Measurements from ENCODE around the gene PPP1R14B. TPM values are rescaled to one million over a fixed set of nuclear protein-coding genes. Genes with fewer than 3 reads are reported as not detected.

The PPP1R14B gene
- total and polyA plus RNA-seq, 2 of the 13 experiments (the other 11 are each of a cell fraction or from before 2014, with no cell fraction given): 110 to 148 TPM

- TF ChIP-seq HNF1B (CRISPR knock-in tag; IDR thresholded peaks at IDR 0.05): peak; percentile 17; the same call in 1 of the 2 replicates
- TF ChIP-seq RORA (CRISPR knock-in tag; IDR thresholded peaks at IDR 0.05): no peak
- TF ChIP-seq ZNF629 (CRISPR knock-in tag; conservative IDR thresholded peaks at IDR 0.05): peak; percentile 83
- no peak for TF ChIP-seq ZNF619 (CRISPR knock-in tag; IDR thresholded peaks at IDR 0.05)
- TF ChIP-seq ZNF121 (CRISPR knock-in tag; IDR thresholded peaks at IDR 0.05): no peak
- TF ChIP-seq KDM5B (CRISPR knock-in tag; IDR thresholded peaks at IDR 0.05; ENCODE audit: borderline replicate concordance): 0 out of 2 replicates have a peak, but pooled peaks have one; percentile 4
- TF ChIP-seq E2F5 (CRISPR knock-in tag; conservative IDR thresholded peaks at IDR 0.05): 0 out of 2 replicates have a peak, but pooled peaks have one; percentile 13
- no peak for TF ChIP-seq FOXO4 (CRISPR knock-in tag; conservative IDR thresholded peaks at IDR 0.05)
- TF ChIP-seq SNAPC4 (CRISPR knock-in tag; IDR thresholded peaks at IDR 0.05): no peak
- TF ChIP-seq BATF2 (CRISPR knock-in tag; IDR thresholded peaks at IDR 0.05): peak; percentile 39; the same call in 1 of the 2 replicates
- 0 out of 2 replicates have a peak, but pooled peaks have one; percentile 59 for TF ChIP-seq ZNF549 (CRISPR knock-in tag; IDR thresholded peaks at IDR 0.05)
- 0 out of 2 replicates have a peak, but pooled peaks have one; percentile 11 for TF ChIP-seq KDM5A (IDR thresholded peaks at IDR 0.05; ENCODE audit: borderline replicate concordance, low read length)
- TF ChIP-seq HMGA1 (CRISPR knock-in tag; conservative IDR thresholded peaks at IDR 0.05): no peak
- 0 out of 2 replicates have a peak, but pooled peaks have one; percentile 12 for TF ChIP-seq ZGPAT (CRISPR knock-in tag; IDR thresholded peaks at IDR 0.05)
- TF ChIP-seq ZNF501 (CRISPR knock-in tag; IDR thresholded peaks at IDR 0.05): peak; percentile 6; the same call in 1 of the 2 replicates
- TF ChIP-seq TBX3 (IDR thresholded peaks at IDR 0.05; ENCODE audit: borderline replicate concordance): peak; percentile 63; the same call in 1 of the 2 replicates
These were observed 5.0 kb downstream of the PPP1R14B start (continued) for GRCh38 chr11:64241491-64242374.

Measured in HepG2 (cell line).